ENCODE data around the gene SYNE4.
"Not testable (repeated sequence)": the region's sequence is repeated elsewhere in the genome, so short reads cannot be mapped to it uniquely, and the experiment has no call there.

Gene SYNE4

DNA sequence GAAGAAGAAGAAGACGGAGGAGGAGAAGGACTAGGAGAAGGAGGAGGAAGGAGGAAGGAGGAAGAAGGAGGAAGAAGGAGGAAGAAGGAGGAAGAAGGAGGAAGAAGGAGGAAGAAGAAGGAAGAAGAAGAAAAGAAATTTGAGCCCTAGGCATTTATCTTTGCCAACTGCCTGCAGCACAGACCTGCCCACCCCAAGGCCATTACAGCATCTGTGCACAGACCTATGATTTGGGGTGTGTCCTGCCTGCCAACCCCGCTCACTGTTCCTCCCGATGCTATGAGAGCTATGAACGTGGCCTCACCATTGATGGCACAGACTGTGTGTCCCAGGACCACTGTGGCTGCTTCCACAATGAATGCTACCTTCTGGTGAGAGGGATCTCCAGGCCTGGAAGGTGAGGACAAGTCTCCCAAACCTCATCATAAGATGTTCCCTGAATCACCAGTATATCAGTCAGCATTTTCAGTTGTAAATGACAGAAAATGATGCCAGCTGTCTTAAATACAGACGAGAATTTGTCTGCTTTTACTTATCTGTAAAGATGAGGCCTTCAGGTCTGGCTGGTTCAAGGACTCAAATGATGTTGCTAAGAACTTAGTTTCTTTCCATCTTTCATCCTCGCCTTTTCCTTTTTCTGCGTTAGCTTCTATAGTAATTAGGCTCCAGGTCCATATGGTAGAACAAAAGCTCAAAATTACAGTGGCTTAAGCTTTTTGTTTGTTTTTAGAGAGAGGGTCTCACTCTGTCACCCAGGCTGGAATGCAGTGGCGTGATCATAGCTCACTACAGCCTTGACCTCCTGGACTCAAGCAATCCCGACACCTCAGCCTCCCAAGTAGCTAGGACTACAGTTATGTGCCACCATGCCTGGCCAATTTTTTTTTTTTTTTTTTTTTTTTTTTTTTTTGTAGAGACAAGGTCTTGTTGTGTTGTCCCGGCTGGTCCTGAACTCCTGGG lies 17.6 kb downstream of the SYNE4 start:
- in situ Hi-C loops (cut with HindIII; ENCODE audit: low sequenced_read_pairs): no loop called here

DNA sequence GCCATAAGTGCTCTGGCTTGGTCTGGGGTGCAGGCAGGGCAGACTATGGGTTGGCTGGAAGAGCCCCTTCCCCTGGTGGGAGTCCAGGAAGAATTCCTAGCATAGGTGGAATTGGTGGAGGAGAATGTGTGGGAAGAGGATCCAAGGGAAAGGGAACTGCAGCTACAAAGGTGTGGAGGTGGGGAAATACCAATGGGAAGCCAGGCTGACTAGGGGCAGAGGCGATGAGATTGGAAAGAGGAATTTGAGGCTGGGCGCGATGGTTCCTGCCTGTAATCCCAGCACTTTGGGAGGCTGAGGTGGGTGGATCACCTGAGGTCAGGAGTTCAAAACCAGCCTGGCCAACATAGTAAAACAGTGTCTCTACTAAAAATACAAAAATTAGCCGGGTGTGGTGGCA lies 18.5 kb downstream of the SYNE4 start:
- in situ Hi-C loops (cut with HindIII; ENCODE audit: low sequenced_read_pairs): no loop called here

DNA sequence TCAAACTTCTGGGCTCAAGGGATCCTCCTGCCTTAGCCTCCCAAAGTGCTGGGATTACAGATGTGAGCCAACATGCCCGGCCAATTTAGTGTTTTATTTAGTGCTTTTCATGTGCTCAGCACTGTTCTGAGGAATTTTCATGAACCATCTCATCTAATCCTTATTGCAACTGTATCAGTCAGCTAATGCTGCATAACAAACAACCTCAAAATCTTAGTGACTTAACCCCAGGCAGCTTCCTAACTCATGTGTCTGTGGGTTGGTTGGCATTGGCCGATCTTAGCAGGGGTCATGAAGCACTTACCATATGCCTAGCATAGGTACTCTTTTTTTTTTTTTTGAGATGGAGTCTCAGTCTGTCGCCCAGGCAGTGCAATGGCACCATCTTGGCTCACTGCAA lies 19.8 kb downstream of the SYNE4 start:
- in situ Hi-C loops (cut with HindIII; ENCODE audit: low sequenced_read_pairs): no loop called here

DNA sequence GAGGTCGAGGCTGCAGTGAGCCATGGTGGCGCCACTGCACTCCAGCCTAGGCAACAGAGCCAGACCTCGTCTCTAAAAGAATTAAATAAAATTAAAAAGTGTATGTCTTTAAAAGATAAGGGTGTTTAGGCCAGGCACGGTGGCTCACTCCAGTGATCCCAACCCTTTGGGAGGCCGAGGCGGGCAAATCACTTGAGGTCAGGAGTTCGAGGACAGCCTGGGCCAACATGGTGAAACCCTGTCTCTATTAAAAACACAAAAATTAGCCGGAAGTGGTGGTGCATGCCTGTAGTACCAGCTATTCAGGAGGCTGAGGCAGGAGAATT lies 21.1 kb downstream of the SYNE4 start:
- in situ Hi-C loops (cut with HindIII; ENCODE audit: low sequenced_read_pairs): no loop called here

DNA sequence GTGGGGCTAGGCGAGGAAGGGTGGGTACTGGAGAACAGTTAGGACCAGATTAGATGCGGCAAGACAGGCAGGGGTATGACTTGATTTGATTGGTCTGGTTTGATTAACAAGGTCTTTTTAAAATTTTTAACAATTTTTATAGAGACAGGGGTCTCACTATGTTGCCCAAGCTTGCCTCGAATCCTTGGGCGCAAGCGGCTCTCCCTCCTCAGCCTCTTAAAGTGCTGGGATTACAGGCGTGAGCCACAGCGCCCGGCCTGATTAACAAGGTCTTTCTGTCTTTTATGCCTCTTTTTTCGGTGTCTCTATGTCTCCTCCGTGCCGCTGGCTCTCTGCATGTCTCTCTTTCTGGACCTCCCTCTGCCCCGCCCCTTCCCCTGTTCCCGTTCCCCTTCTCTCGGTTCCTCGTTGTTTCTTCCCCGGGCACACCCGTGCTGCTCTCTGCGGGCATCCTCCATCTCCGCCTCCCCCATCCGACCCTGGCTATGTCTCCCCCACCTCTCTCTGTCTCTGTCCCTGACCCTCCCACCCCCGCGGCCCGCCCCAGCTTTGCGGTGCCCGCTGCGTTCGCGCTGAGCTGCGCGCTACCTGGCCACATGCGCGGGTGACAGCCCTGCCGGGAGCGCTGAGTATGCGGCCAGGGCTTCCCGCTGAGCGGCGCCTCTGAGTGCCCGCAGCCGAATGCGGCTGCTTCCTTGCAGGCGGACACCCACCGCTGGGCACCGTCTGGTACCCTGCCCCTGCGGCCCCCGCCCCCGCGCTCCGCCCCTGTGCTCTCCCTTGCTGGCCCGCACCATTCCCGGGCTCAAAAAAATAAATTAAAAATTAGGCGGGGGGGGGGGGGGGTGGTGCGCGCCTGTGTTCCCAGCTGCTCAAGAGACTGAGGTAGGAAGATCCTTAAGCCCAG lies 21.7 kb downstream of the SYNE4 start:
- in situ Hi-C loops (cut with HindIII; ENCODE audit: low sequenced_read_pairs): no loop called here

DNA sequence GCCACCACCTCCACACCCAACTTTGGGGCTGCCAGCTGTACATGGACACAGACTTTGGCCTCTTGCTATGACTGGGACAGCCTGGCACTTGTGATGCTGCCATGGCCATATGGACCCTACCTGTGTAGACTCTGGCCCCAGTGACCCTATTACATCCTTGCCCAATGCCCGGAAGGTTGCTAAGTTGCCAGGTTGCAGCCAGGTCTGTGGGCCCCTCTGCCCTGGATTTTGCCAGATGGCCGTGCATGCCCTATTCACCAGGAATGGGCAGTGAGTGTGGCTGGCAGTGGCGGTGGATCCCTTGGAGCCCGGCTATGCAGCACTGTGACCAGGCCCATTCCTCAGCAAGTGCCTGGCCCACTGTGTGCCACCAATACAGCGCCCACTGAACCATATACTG lies 22.5 kb downstream of the SYNE4 start:
- in situ Hi-C loops (cut with HindIII; ENCODE audit: low sequenced_read_pairs): no loop called here

DNA sequence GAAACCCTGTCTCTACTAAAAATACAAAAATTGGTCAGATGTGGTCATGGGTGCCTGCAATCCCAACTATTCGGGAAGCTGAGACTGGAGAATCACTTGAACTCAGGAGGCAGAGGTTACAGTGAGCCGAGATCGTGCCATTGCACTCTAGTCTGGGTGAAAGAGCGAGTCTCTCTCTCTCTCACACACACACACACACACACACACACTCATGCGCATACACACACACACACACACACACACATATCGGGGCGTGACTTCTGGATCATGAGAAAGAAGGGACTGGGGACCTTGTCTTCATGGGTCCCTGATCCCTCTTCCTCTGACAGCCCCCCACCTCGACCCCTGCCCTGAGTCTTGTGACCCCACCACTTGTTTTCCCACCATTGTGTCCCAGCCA lies 25.4 kb downstream of the SYNE4 start:
- in situ Hi-C loops (cut with HindIII; ENCODE audit: low sequenced_read_pairs): no loop called here

DNA sequence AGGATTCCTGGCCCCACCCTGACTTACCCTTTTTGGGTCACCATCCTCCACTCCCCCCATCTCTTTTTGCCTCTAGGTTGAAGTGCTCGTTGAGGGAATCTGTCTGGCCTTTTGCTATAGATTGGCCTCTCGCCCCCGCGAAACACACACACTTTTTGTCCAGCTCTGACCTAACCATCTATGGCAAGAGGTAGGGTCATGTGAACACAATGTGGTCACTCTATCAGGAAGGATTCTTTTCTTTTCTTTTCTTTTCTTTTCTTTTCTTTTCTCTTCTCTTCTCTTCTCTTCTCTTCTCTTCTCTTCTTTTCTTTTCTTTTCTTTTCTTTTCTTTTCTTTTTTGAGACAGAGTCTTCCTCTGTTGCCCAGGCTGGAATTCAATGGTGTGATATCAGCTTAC lies 27.6 kb downstream of the SYNE4 start:
- in situ Hi-C loops (cut with HindIII; ENCODE audit: low sequenced_read_pairs): not testable (repeated sequence)

DNA sequence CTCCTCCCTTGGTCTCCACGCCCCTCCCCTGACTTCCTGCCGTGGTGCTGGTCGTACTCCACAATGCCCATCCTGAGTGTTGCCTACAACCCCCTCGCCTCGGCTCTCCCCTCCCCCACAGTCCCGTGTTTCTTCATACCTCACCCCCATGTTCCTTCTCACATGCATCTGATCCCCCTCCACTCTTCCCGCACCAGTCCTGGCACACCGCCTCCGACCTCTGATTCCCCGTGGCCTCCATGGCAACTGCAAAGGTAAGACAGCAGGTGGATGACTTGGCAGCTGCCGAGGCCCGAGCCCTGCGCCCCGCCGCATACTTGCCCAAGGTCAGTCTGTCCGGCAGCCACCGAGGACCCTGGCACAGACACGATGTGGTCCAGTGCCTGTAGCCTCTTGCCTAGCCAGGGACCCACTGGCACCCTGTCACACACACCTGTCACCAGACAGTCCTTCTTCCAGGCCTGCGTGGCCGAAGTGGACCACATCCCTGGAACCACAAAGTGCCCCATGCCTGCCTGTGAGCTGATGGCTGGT lies 29.7 kb downstream of the SYNE4 start:
- in situ Hi-C loops (cut with HindIII; ENCODE audit: low sequenced_read_pairs): no loop called here

DNA sequence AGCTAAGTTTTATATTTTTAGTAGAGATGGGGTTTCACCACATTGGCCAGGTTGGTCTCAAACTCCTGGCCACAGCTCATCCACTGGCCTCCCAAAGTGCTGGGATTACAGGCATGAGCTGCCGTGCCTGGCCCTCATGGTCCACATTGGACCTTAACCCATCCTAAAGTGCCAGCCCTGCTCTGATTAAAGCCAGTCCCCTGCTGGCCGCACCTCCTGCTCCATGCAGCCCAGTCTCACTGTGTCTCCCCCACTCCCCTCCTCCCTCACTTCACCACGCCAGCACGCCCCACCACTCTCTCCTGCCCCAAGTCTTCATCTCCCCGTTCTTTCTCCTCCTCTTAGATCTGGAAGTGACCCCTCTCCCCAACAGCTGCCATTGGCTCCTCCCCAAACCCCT lies 30.3 kb downstream of the SYNE4 start:
- in situ Hi-C loops (cut with HindIII; ENCODE audit: low sequenced_read_pairs): no loop called here

DNA sequence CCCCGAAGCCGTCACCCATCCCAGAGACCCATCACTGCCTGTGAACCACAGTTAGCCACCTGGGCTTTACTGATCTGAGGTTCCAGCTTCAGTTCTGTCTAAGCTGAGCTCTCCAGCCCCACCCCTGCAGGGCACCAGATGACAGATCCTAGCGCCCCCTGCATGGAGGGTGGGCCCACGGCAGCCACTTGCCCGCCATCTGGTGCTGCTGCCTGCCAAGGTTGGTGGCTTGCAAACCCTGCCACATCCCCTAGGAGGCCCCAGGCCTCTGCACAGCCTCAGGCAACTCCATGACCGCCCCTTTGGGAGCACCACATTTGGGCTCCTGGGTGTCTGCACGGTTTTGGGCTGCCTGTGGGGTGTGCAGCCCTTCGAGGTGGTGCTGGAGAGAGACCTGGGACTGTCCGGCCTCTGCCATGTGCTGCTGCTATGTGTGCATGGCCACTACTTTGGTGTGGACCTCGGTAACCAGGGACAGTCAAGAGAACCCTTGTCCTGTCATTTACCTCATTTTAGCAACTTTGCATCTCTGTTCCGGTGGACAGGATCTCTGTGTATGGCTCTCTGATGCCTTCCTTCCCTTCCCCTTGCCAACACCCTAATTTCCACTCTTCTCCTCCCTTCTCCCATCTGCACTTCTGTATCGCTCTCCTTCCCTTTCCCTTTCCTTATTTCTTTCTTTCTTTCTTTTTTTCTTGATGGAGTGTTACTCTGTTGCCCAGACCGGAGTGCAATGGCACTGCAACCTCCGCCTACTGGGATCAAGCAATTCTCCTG lies 31.0 kb downstream of the SYNE4 start:
- in situ Hi-C loops (cut with HindIII; ENCODE audit: low sequenced_read_pairs): no loop called here

DNA sequence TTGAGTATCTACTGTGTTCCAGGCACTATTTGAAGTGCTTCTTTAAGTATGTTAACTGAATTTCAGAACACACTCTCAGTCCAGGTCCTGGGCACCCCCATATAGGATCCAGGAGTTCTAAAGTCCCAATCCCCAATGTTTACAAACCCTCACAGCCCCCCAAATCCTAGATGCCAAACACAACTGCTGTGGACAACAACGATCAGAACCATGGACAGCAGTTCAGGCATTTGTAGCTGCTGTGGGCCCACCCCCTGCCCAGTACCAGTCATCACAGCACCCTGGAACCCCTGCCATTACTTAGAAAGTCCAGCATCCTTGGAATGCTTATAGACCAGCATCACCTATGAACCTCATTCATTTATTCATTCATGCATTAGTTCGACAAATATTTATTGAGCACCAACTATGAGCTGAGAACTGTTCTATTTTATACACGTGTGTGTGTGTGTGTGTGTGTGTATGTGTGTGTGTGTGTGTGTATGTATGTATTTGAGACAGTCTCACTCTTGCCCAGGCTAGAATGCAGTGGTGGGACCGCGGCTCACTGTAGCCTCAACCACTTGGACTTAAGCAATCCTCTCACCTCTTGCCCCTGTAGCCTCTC lies 32.9 kb downstream of the SYNE4 start:
- in situ Hi-C loops (cut with HindIII; ENCODE audit: low sequenced_read_pairs): no loop called here

DNA sequence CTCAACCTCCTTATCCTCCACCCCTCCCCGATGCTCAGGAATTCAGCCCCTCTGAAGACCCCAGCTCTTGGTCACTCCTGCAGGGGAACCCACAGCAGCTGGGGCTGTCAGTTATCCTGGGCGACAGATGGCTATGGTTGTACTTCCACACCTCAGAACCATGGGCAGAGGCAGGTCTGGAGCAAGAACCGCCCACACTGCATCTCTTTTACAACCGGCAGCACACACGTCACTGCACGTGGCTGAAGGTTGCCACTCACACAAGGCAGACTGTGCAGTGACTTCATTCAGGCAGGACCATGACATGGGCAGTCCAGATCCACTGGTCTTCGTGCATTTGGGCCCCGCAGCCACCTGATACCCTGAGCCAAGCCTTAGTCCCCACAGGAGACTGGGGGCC lies 35.1 kb downstream of the SYNE4 start:
- in situ Hi-C loops (cut with HindIII; ENCODE audit: low sequenced_read_pairs): no loop called here

DNA sequence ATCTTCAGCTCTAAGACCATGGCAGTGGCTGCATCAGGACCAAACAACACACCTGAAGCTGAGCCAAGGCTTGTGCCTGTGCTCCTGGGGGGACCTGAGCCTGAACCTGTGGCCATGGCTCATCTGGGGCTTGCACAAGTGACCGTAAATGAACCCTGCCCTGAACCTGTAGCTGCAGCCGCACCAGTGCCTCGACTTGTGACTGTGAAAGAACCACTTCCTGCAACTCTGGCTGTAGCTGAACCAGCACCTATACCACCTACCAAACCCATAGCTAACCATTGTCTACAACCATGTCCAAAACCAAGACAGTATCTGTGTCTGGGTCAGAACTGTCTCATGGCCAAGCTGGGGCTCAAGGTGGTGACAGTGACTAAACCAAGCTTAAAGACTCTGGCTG lies 41.8 kb downstream of the SYNE4 start:
- in situ Hi-C loops (cut with HindIII; ENCODE audit: low sequenced_read_pairs): loop anchor here (10.0 kb wide), 1 partner anchor 112 kb away; the partner anchor contains the start of genes KIRREL2 and NPHS1

DNA sequence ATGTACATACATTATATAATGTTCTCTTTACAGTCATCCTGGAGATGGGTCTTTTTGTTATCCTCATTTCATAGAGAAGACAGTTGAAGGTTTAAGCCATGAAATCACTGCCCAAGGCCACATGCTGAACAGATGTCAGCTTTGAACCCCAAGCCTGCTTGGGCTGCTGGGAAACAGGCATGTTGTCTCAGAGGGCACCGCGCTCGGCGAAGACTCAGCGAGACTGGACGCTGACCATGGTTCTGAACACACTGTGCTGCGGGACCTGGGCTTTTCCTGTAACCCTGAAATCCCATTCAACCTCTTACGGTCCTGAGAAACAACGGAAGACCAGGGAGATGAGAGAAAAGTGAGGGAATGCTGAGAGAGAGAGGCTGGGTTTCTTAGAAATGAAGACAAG lies 45.1 kb downstream of the SYNE4 start:
- in situ Hi-C loops (cut with HindIII; ENCODE audit: low sequenced_read_pairs): loop anchor here (10.0 kb wide), 1 partner anchor 109 kb away; the partner anchor contains the start of genes KIRREL2 and NPHS1

DNA sequence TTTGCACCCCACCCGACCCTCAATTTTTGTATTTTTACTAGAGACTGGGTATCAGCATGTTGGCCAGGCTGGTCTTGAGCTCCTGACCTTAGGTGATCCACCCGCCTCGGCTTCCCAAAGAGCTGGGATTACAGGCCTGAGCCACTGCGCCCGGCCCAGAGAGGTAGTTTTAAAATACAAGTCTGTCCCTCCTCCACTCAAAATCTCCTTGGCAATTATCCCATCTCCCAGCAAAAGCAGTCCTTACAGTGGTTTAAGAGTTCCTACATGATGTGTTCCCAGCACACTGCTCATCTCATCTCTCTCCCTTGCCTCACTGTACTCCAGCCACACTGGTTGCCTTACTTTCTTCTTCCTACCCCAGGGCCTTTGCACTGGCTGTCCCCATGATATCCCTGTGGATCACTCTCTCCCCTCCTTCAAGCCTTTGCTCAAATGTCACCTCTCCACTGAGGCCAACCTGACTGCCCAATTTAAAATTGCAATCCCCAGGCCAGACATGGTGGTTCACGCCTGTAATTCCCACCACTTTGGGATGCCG lies 48.1 kb downstream of the SYNE4 start:
- in situ Hi-C loops (cut with HindIII; ENCODE audit: low sequenced_read_pairs): loop anchor here (10.0 kb wide), 1 partner anchor 106 kb away; the partner anchor contains the start of genes KIRREL2 and NPHS1

DNA sequence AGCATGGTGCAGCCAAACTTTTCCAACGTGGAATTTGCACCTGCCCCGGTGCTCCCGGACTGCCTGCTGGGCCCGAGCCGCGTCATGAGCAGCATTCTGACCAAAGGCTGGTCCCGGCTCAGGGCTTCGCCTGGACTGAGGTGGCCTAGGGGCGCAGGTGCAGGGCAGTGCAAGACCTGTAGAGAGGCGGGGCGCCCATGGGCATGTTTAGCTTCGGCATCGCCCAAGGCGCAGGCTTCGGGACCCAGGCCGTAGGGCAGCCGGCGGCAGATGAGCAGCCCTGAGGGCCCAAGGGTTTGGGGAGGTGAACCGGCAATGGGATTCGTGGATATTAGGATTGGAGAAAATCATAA lies 48.7 kb downstream of the SYNE4 start:
- in situ Hi-C loops (cut with HindIII; ENCODE audit: low sequenced_read_pairs): loop anchor here (10.0 kb wide), 1 partner anchor 105 kb away; the partner anchor contains the start of genes KIRREL2 and NPHS1

DNA sequence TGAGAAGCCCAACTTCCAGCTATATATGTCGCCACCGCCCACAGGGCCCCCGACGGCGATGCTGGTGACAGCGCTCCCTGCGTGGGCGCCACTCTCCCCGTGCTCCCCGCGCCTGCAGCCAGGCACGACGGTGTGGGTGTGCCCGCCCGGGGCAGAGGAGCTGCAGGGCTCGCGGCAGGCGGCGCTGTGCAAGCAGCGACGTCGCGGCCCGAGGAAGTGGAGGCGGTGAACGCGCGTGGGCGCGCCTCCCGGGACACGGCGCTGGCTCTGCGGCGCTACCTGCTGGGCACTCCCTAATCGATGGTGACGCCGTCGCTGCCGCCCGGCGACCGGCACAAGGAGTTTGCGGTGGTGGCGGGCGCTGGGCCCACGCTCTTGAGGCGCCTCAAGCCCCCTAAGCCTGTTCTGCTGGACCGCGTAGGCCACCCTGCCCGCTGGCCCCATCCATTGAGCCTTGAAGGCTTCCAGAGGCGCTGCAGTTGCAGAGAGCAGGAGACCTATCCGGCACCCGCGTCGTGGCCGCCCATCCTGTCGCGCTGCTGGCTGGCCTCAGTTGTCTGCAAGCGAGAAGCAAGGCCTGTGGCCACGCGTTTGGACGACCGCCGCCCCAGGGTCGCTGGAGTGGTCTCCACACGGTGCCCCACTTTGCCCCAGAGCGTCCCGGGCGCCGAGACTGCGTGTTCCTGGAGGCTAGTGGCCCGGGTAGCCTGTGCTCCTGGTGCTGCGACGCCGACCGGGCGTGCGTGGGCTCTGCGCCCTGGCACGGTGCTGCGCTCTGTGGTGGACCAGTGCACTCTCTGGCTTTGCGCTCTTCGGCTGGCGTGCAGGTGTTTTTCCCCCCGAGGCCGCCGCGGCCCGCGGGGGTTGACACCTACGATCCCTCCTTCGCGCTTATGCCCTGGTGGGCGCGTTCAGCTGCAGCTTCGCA lies 49.3 kb downstream of the SYNE4 start:
- in situ Hi-C loops (cut with HindIII; ENCODE audit: low sequenced_read_pairs): no loop called here

DNA sequence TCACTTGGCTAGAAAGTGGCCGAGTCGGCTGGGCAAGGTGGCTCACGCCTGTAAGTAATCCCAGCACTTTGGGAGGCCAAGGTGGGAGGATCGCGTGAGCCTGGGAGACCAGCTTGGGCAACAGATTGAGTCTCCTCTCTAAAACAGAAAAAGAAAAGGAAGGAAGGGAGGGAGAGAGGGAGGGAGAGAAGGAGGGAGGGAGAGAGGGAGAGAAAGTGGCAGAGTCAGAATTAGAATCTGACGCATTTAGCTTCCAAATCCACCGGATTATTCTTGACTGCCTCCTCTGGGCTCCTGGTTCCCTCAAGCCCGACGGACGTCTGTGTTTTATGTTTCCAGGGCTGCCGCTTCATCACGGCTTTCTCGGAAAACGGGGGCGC lies 50.0 kb downstream of the SYNE4 start:
- in situ Hi-C loops (cut with HindIII; ENCODE audit: low sequenced_read_pairs): no loop called here

All from DLD1 (cell line).